DMS153 treated with DMSO at 0.1 percent for 48 hours (cell line): Measurements from ENCODE around the gene SORL1-AS1.

Experiments used
- DNase-seq: peaks from one replicate; lab custom pipeline; 2025; ENCODE audit not compliant: unreplicated experiment; lab: John Stamatoyannopoulos, UW

The SORL1-AS1 gene

DNA sequence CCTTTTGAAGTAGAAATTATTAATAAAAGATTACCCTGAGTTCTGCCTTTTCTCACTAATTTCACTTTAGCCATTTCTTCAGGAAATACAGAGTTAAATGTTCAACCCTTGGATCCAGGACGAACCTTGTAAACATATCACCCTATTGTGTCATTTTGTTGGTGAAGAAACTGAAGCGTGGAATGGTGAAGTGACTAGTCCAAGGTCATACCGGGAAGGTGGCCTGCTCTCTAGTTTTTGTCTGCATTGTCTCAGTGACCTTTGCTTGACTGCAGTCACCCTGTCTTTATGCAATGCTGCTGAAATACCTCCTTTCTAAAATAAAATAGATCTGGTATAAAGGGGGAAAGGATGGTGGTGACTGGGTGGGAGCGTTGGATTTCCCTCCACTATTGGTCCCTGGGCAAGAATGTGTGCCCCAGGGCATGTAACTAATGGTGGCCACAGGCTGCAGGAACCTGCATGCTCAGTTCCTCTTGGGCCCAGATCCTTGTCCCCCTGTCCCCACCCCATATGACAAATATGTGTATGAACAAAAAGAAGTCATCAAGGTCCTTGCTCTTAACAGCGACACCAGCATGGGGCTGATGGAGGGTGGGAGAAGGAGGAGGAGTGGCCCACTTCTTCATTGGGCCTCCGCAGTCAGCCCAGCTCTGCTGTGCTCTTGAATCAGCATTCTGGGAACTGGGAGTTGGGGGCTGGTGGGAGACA lies 977 bp upstream of the SORL1-AS1 start:
- DNase-seq, result no peak

DNA sequence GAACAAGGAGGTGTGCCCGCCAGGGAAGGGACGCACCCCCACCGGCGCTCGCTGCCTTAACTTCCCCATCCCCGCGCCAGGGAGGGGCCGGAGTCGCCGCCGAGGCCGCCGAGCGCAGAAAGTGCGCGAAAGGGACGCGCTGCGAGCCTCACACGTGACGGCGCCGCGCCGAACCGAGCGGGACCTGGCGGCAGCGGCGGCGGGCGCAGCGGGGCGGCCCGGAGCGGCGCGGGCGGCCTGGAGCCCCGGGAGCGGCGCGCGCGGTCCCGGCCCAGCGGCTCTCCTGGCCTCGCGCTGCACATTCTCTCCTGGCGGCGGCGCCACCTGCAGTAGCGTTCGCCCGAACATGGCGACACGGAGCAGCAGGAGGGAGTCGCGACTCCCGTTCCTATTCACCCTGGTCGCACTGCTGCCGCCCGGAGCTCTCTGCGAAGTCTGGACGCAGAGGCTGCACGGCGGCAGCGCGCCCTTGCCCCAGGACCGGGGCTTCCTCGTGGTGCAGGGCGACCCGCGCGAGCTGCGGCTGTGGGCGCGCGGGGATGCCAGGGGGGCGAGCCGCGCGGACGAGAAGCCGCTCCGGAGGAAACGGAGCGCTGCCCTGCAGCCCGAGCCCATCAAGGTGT lies 670 bp downstream of the SORL1-AS1 start, which contains the start of gene SORL1:
SORL1 (plus strand) TSS at position 329 of the 623 bp plus-strand sequence; CDS start at position 347, 18 bp downstream.
- DNase-seq, result peak; percentile 56

DNA sequence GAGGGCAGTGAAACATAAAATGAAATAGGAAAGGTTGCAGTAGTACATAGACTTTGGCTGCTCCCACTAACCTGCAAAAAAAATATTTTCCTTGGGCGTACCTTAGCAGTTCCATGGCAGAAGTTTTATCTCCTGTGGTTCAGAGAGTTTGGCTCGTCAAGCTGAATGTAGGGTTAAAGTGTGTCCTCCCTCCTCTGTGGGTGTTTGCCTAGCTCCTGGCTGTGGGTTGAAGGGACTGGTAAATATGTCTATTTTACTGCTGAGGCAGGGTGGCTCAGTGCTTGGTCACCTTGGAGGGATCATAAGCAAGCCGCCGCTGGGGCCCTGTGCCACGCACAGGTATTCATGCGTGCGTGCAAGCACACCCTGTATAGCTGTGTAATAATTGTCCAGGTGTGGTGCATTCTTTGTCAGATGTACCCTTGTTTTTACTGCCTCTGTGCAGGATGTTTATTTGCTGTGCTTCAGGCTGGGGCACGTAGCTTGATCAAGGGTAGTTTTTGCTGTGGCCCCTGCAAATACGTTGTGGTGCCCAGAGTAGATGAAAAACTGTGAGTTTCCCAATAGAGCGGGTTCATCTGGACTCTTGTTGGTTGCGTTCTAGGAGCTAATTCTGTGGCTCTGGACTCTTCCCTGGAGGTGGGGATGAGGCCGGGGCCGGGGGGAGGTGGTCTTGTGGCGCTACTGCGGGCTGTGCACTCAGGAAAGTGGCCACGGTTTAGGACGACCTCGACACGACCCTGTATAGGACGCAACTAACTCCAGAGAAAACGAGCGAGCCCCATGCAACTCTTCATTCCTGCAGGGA lies 1.4 kb downstream of the SORL1-AS1 start:
- DNase-seq, result peak; percentile 18

DNA sequence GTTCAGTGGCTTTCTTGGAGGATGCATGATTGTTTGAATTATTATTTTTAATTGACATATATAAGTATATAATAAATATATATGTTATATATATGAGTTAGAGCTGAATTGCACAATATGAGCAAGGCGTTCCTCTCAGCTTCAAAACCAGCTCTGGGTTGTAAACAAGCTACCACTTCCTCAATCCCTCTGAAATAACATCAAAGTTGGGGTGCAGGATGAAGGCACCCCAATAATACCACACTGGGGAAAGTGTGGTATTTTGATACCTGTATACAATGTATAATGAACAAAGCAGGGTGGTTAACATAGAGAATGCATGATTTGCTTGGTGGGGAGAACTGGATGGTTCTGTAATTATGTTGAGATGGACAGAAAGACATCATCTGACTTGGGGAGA lies 2.4 kb downstream of the SORL1-AS1 start:
- no peak for DNase-seq

DNA sequence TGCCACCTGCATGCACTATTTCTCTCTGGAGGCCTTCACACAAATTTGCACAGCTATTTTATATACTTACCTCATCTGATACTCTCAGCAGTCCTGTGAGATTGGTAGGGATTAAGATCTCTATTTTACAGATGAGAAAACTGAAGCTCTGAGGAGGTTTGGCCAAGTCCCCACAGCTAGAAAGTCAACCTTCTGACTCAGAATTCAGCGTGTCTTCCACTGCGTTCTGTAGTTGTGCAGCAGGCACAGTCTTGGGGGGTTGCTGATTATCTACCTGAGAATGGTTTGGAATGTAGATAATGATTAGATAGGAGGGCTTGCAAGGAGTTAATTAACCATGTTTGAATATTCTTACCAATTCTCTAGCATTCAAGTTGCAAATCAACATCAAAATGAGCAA lies 3.1 kb downstream of the SORL1-AS1 start:
- no peak for DNase-seq

DNA sequence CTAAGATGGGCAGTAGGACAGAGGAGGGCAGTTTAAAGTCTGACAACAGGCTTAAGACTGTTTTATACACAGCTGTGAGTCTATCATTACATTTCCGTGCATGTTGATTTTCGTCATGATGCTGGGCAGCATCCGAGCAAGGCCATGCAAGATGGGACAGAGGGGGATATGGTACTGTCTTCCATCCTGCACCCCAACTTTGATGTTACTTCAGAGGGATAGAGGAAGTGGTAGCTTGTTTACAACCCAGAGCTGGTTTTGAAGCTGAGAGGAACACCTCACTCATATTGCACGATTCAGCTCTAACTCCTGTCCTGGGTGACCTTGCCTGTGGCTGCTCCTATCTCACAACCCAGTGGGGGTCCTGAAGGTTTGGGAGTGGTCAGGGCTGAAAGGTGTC lies 3.6 kb downstream of the SORL1-AS1 start:
- no peak for DNase-seq

DNA sequence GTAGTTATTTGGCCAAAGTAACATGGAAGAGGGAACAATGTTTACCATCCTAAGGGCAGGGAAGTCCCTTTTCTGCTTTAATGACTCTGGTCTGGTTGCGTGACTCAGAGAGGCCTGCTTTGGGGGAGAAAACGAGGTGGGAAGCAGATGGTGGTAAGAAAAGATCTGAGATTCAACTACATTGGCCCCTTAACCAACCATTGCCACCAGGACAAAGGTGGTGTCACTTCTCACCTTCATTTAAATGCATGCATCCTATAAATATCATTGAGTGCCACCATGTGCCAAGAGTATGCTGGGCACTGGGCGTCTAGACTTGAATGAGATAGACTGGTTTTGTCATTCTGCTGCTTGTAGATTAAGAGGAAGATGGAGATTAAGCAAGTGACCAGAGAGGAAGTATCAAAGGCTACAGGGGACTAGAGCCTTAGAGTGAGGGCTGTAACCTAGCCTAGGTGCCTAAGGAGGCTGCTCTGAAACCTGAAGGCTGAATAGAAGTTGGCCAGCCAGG lies 4.3 kb downstream of the SORL1-AS1 start:
- DNase-seq, result no peak

DNA sequence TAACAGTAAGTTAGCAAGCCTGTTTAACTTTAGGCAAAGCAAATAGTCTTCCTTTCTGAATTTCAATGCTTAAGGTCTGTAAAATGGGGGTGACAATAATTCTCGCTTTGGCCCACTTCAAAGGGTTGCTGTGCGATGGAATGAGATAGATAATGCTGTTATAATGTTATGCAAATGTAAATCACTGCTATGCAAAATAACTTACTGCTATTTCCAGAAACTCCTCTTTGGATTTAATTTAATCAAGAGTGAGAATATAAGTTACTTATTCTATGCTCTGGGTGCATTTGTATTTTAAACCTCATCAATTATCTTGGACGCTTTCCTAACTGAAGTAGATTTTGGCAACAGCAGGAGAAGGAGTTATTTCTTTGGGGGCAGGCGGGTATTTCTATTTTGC lies 4.8 kb downstream of the SORL1-AS1 start:
- DNase-seq, result no peak

DNA sequence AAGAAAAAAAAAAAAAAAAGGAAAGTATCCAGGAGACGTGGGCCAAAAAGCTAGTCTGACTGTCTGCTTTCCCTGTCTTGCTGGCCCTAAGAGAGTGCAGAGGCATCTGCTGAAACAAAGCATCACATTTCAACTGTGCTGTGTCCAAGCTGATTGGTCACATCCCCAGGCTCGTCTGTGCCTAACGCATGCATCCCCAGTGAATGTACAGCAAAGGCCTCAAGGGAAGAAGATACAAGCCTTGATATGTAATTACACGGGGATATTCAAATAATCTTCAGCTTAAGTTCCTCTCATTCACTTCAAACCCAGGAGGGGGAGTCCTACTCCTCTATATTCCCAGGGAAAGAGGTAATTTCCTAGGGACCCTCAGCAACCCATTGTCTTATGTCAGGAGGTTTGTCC lies 6.0 kb downstream of the SORL1-AS1 start:
- DNase-seq, result no peak

DNA sequence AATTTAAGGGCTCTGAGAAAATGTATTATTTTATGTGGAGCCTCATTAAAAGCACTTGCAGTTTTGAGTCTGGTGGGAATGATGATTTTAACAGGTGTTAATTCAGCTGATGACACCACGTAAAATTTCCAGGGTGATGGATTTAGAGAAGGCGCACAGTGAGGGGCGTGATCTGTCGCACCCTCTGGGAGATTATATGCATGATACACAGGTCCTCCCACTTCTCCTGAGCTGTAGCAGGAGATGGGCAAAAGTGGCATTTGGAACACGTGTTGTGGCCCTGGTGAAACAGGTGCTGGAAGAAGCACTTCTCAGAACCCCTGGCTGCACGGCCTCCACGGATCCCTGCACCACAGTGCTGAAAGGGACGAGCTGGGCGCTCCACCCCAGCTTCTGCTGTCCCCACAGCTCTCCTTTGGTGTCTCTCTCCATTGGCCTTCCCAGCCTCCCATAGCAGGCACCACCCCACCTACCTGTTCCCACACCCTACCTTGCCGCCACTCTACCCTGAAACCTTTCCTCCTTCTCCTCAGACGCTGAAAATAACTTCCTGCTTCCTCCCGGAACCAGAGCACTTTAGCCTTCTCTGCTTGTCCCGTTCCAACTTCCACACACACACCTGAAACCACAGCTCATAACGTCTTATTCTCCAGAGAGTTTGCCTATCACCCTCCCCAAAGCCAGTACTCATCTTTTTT lies 7.5 kb downstream of the SORL1-AS1 start:
- DNase-seq, result no peak

DNA sequence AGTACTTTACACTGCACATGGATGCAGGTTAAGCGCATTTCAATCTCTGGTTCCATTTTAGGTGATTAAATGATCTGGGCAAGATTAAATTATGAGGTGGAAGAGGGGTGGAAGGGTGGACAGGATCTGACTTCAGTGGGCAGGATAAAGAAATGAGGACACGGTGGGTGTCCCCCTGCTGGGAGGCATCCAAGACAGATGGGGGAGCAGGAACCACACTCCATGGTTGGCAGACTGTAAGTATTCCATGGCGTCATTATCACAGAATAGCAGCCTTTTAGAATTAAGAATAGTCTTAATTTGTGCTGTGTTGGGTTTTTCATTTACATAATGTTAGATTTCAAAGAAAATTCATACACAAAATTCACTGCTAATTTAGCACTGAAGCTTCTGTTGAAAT lies 8.2 kb downstream of the SORL1-AS1 start:
- DNase-seq, result no peak

DNA sequence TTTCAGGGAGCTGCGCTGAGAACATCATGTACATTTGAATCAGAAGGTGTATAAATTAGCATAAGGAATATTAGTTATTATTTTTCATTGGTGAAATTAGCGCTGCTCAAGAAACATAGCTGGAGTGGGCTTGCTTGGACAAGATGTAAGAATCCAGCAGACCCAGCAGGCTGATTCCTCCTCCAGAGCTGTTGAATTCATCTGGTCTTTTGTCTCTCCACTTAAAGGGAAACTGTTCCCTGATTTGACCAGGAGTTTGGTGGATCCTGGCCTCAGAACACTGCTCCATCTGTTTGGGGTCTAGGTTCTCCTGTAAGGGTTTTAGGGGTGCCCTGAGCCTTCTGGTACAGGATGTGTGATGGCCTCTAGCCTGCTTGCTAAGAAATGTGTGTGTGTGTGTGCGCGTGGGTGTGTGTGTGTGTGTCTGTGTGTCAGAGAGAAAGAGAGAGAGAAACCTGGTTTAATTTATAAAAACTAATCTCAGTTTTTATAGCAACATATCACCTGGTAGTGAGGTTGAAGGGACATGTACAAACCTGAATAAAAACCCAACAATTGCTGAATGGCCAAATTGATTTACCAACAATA lies 9.0 kb downstream of the SORL1-AS1 start:
- DNase-seq, result no peak

DNA sequence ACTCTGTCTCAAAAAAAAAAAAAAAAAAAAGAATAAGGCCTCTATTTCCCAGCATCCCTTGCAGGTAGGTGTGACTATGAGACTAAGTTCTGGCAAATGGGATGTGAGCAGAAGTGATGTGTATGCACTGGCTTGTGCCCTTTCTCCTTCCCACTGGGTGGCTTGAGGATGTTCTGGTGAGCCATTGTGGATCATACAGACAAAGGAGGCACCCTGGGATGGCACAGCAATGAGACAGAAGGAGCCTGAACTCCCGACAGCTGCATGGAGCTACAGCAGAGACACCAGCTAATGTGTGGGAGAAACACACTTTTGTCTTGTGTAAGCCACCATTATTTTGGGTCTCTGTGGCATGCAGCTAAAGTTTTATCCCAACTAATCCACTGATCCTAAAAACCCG lies 11.2 kb downstream of the SORL1-AS1 start:
- no peak for DNase-seq

DNA sequence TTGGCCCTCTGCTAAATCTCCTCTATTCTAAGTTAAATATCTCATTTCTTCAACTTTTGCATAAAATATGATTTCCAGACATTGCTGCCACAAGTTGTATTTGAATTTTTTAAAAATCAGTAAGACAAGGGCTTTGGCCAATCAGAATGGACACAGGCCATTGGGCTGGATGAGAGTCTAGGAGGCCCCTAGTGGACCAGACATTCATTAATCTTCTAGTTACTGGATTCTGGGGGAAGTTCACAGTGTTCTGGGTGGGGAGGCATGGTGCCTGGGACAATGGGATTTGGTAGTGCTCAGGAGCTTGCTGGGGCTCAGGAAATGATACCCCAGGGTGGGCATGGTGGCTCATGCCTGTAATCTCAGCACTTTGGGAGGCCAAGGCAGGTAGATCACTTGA lies 13.0 kb downstream of the SORL1-AS1 start:
- DNase-seq, result no peak

DNA sequence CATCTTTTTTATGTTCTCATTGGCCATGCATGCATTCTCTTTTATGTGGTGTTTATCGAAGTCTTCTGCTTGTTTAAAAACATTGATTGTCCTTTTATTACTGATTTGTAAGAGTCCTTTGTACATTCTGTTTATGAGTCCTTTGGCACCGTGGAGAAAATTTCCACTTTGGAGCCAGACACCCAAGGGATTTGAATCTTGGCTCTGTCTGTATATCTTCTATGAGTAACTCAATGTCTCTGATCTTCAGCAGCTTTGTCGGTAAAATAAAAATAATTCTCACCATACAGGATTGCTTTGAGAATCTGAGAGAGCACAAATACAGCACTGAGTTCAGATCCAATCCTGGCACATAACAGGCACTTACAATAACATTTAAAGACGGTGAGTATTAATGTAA lies 13.4 kb downstream of the SORL1-AS1 start:
- DNase-seq, result no peak

DNA sequence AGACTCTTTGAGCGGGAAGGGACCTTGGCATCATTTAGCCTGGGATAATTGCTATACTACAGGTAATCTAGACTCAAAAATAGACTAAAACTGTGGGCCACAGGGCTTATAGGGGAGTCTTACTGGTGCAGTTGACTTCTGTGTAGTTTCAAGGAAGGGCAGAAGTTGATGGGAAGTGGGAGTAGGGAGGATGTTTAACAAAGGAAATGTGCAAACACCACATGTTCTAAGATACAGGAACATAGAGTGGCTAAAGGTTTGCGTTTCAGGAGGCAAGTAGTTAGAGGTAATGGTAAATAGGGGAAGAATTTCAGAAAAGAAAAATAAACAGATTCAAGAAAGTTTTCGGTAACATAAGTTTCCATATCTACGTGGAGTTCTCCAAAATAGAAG lies 15.1 kb downstream of the SORL1-AS1 start:
- no peak for DNase-seq

DNA sequence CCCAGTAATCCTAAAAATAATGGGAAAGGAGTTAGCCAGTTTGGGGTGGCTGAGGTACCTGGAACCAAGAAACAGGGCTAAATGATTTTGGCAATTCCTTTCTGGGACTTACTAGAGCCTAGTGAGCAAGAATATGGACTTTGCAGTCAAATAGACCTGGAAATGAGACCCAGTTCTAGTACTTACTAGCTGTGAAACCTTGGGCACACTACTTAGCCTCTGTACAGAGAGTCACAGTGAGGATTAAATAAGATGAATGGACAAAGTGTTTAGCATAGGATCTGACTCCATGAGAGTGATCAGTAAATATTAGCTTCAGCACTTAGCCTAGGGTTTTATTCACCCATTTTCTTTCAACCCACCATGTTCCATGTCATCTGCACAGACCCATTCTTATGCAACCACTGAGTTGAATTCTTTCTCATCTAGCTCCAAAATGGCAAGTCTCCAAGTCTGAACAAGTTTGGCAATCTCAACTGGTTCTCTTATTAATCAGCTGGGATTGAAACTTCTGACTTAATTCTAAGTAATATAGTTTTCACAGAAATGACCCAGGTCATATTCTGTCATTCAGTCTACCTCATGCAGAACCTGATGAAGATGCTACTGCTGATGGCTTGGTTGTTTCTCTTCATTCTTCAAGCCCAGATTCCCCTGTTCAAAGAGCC lies 15.6 kb downstream of the SORL1-AS1 start:
- no peak for DNase-seq

DNA sequence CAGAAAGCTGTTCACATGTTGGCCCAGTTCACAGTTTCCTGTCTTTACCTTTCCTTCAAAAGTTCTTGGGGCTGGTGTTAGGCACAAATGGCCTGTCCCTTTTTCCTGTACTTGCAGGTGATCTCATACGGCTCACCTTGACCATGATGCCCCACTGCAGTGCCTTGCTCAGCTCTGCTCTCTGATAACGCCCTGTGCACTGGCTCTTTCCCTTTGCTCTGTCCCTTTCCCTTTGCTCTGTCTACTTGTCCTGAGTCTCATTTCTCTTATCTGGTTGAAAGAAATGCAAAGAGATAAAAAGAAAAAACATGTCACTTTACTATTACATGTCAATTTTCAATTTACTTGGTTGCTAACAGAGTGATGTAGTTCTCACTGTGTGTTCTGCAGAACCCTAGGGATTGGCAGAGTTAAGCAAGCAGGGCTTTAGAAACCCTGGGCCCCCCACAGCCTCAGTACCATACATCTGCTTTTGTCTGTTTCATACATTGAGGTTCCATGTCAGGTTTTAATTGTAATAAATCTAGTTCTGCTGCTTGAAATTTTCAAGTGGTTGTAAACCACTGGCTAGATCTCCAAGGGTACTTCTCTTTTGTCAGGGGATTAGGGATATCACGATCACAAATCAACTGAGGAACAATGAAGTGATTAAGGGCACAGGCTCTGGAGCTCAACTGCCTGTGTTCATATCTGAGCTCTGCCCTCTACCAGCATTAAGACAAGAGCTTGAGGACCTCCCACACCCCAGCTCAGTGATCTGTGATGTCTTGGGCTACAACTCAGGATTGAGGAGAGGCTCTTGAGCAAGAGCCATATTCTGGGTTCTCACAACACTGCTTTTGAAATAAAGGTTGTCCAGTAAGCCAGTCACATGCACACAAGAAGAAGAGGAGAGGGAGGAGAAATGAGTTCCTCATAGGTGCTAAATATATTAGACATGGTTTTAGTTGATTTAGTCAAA lies 16.9 kb downstream of the SORL1-AS1 start:
- DNase-seq, result no peak

DNA sequence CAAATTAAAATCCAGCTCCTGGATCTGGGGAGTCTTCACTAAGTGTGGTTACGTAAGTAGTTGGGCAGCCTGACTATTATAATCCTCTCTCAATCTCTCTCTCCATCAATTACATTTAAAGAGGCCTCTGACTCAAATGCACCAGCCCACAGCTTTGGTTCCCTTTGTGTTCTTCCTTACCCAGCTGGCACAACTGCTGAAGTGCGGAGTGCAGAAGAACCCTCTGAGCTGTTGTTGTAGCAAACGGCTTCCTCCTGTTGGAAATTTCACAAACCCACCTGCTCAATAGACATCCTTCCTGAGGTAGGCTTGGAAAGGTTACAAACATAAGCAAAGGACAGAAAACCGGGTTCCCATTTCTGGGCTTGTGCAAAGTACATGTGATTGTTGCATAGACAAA lies 17.6 kb downstream of the SORL1-AS1 start:
- no peak for DNase-seq
